Measurements from ENCODE around the gene HK1. TPM values are rescaled to one million over a fixed set of nuclear protein-coding genes. Genes with fewer than 3 reads are reported as not detected.
"Not testable (repeated sequence)": the region's sequence is repeated elsewhere in the genome, so short reads cannot be mapped to it uniquely, and the experiment has no call there.

HK1 gene
- total RNA-seq, 2 experiments from 2014 or later = 213 to 220 TPM

- ChIA-PET CTCF (interaction anchor here (1.7 to 3.0 kb wide), 2 partner anchors 77 to 91 kb away, joined by 4 to 14 read pairs; no protein-coding TSS in a partner anchor), POLR2A (interaction anchor here (0.6 to 1.4 kb wide), 6 partner anchors 11 to 137 kb away, joined by 3 to 4 read pairs (median 4); partner anchors contain the start of gene SUPV3L1)
- H3K27ac Mint-ChIP-seq = peak overlapping the region; percentile 21
- H3K4me3 Mint-ChIP-seq = no peak overlapping the region
- DNase-seq = no peak
- peaks cover 17% of the 10 kb centered on the region for H3K36me3 Mint-ChIP-seq
- peaks cover 38% of the 10 kb centered on the region for H3K4me1 Mint-ChIP-seq (ENCODE audit: low read depth)
- intact Hi-C loops (cut with micrococcal nuclease) = loop anchor here (1.0 to 5.0 kb wide), 3 partner anchors 54 to 94 kb away; partner anchors contain the start of gene HKDC1
- H3K9me3 Mint-ChIP-seq = no peaks in the 10 kb centered on the region
- H3K27me3 Mint-ChIP-seq = no peaks in the 10 kb centered on the region
Measured at GRCh38 chr10:69316313-69317059, 38.2 kb downstream of the HK1 start.

- Mint-ChIP-seq H3K9me3 (no peaks in the 10 kb centered on the region), H3K27me3 (no peaks in the 10 kb centered on the region), H3K36me3 (peaks cover 20% of the 10 kb centered on the region), H3K4me1 (ENCODE audit: low read depth) (peaks cover 45% of the 10 kb centered on the region), H3K27ac (peak overlapping the region; percentile 97), H3K4me3 (peak overlapping the region; percentile 99)
- ChIA-PET CTCF (interaction anchor here (0.9 to 3.3 kb wide), 6 partner anchors 10 to 90 kb away, joined by 3 to 15 read pairs (median 4); no protein-coding TSS in a partner anchor), POLR2A (interaction anchor here (0.6 to 1.8 kb wide), 9 partner anchors 10 to 137 kb away, joined by 3 to 6 read pairs (median 4); partner anchors contain the start of gene SUPV3L1)
- intact Hi-C loops (cut with micrococcal nuclease) = loop anchor here (1.0 to 5.0 kb wide), 3 partner anchors 55 to 95 kb away; partner anchors contain the start of gene HKDC1
- DNase-seq = peak; percentile 71
Measured at GRCh38 chr10:69317175-69317604, 38.9 kb downstream of the HK1 start.

- CTCF ChIA-PET = interaction anchor here (0.9 to 3.3 kb wide), 6 partner anchors 10 to 90 kb away, joined by 3 to 15 read pairs (median 4); no protein-coding TSS in a partner anchor
- Mint-ChIP-seq H3K4me3 (peak overlapping the region; percentile 99), H3K9me3 (no peaks in the 10 kb centered on the region), H3K36me3 (peaks cover 20% of the 10 kb centered on the region), H3K27ac (peak overlapping the region; percentile 97), H3K4me1 (ENCODE audit: low read depth) (peaks cover 47% of the 10 kb centered on the region), H3K27me3 (no peaks in the 10 kb centered on the region)
- intact Hi-C loops (cut with micrococcal nuclease) = loop anchor here (1.0 to 5.0 kb wide), 5 partner anchors 55 to 95 kb away; partner anchors contain the start of gene HKDC1
- DNase-seq = no peak
- POLR2A ChIA-PET = interaction anchor here (0.6 to 1.8 kb wide), 10 partner anchors 10 to 138 kb away, joined by 3 to 7 read pairs (median 4); partner anchors contain the start of gene SUPV3L1
Measured at GRCh38 chr10:69317626-69318105, 39.4 kb downstream of the HK1 start.

- H3K4me1 Mint-ChIP-seq (ENCODE audit: low read depth) = peaks cover 50% of the 10 kb centered on the region
- intact Hi-C loops (cut with micrococcal nuclease) = loop anchor here (2.0 to 5.0 kb wide), 4 partner anchors 74 to 96 kb away; partner anchors contain the start of gene HKDC1
- H3K9me3 Mint-ChIP-seq = no peaks in the 10 kb centered on the region
- peak; percentile 95 for DNase-seq
- no peaks in the 10 kb centered on the region for H3K27me3 Mint-ChIP-seq
- H3K36me3 Mint-ChIP-seq = peaks cover 20% of the 10 kb centered on the region
- peak overlapping the region; percentile 97 for H3K27ac Mint-ChIP-seq
- H3K4me3 Mint-ChIP-seq = peak overlapping the region; percentile 99
- ChIA-PET CTCF (interaction anchor here (0.9 to 3.3 kb wide), 7 partner anchors 9 to 89 kb away, joined by 3 to 15 read pairs (median 4); no protein-coding TSS in a partner anchor), POLR2A (interaction anchor here (0.6 to 2.1 kb wide), 12 partner anchors 9 to 138 kb away, joined by 3 to 21 read pairs (median 4); partner anchors contain the start of gene SUPV3L1)
Measured at GRCh38 chr10:69318106-69318866, 40.0 kb downstream of the HK1 start.

GRCh38 chr10:69318867-69319727 lies 40.8 kb downstream of the HK1 start:
- Mint-ChIP-seq H3K9me3 (no peaks in the 10 kb centered on the region), H3K4me1 (ENCODE audit: low read depth) (peaks cover 56% of the 10 kb centered on the region), H3K36me3 (peaks cover 20% of the 10 kb centered on the region), H3K27ac (peak overlapping the region; percentile 97), H3K27me3 (no peaks in the 10 kb centered on the region), H3K4me3 (peak overlapping the region; percentile 99)
- POLR2A ChIA-PET = interaction anchor here (0.6 to 2.1 kb wide), 11 partner anchors 9 to 253 kb away, joined by 3 to 21 read pairs (median 4); no protein-coding TSS in a partner anchor
- CTCF ChIA-PET = interaction anchor here (0.7 to 3.3 kb wide), 10 partner anchors 8 to 338 kb away, joined by 3 to 15 read pairs (median 4); no protein-coding TSS in a partner anchor
- peak; percentile 90 for DNase-seq
- intact Hi-C loops (cut with micrococcal nuclease) = loop anchor here (2.0 to 5.0 kb wide), 4 partner anchors 73 to 97 kb away; partner anchors contain the start of gene HKDC1

- CTCF ChIA-PET = interaction anchor here (0.7 to 3.3 kb wide), 9 partner anchors 8 to 339 kb away, joined by 3 to 15 read pairs (median 4); no protein-coding TSS in a partner anchor
- POLR2A ChIA-PET = interaction anchor here (0.7 to 2.1 kb wide), 7 partner anchors 8 to 254 kb away, joined by 3 to 21 read pairs (median 3); no protein-coding TSS in a partner anchor
Measured at GRCh38 chr10:69319841-69320316, 41.6 kb downstream of the HK1 start.

GRCh38 chr10:69320521-69320920 lies 42.2 kb downstream of the HK1 start:
- POLR2A ChIA-PET = interaction anchor here (0.7 kb wide), 1 partner anchor 14 kb away, joined by 3 read pairs; no protein-coding TSS in a partner anchor
- intact Hi-C loops (cut with micrococcal nuclease) = no loop called here
- H3K27ac Mint-ChIP-seq = peak overlapping the region; percentile 97

More at GRCh38 chr10:69319841-69320316, 41.6 kb downstream of the HK1 start:
- Mint-ChIP-seq H3K27ac (peak overlapping the region; percentile 97), H3K9me3 (no peaks in the 10 kb centered on the region), H3K4me3 (peak overlapping the region; percentile 99), H3K27me3 (no peaks in the 10 kb centered on the region), H3K4me1 (ENCODE audit: low read depth) (peaks cover 62% of the 10 kb centered on the region), H3K36me3 (peaks cover 20% of the 10 kb centered on the region)
- DNase-seq = no peak
- intact Hi-C loops (cut with micrococcal nuclease) = loop anchor here (2.0 to 5.0 kb wide), 4 partner anchors 72 to 98 kb away; partner anchors contain the start of gene HKDC1

GRCh38 chr10:69321039-69321715 lies 42.9 kb downstream of the HK1 start:
- Mint-ChIP-seq H3K27me3 (no peaks in the 10 kb centered on the region), H3K9me3 (no peaks in the 10 kb centered on the region), H3K4me3 (peak overlapping the region; percentile 99), H3K36me3 (peaks cover 20% of the 10 kb centered on the region), H3K4me1 (ENCODE audit: low read depth) (peaks cover 63% of the 10 kb centered on the region), H3K27ac (peak overlapping the region; percentile 97)
- CTCF ChIA-PET = interaction anchor here (1.3 kb wide), 1 partner anchor 86 kb away, joined by 3 read pairs; no protein-coding TSS in a partner anchor
- POLR2A ChIA-PET = interaction anchor here (0.7 kb wide), 1 partner anchor 14 kb away, joined by 3 read pairs; no protein-coding TSS in a partner anchor
- intact Hi-C loops (cut with micrococcal nuclease) = no loop called here
- no peak for DNase-seq

More at GRCh38 chr10:69320521-69320920, 42.2 kb downstream of the HK1 start:
- no peaks in the 10 kb centered on the region for H3K27me3 Mint-ChIP-seq
- no peaks in the 10 kb centered on the region for H3K9me3 Mint-ChIP-seq
- H3K36me3 Mint-ChIP-seq = peaks cover 20% of the 10 kb centered on the region
- DNase-seq = no peak
- peak overlapping the region; percentile 99 for H3K4me3 Mint-ChIP-seq
- CTCF ChIA-PET = interaction anchor here (1.3 to 3.3 kb wide), 2 partner anchors 7 to 86 kb away, joined by 3 to 15 read pairs; no protein-coding TSS in a partner anchor
- peaks cover 64% of the 10 kb centered on the region for H3K4me1 Mint-ChIP-seq (ENCODE audit: low read depth)

GRCh38 chr10:69321865-69322264 lies 43.6 kb downstream of the HK1 start:
- peaks cover 62% of the 10 kb centered on the region for H3K4me1 Mint-ChIP-seq (ENCODE audit: low read depth)
- H3K27ac Mint-ChIP-seq = no peak overlapping the region
- ChIA-PET CTCF (interaction anchor here (1.3 kb wide), 1 partner anchor 85 kb away, joined by 3 read pairs; no protein-coding TSS in a partner anchor), POLR2A (no interaction called here)
- H3K9me3 Mint-ChIP-seq = no peaks in the 10 kb centered on the region
- no peaks in the 10 kb centered on the region for H3K27me3 Mint-ChIP-seq
- no peak overlapping the region for H3K4me3 Mint-ChIP-seq
- intact Hi-C loops (cut with micrococcal nuclease) = no loop called here
- peaks cover 21% of the 10 kb centered on the region for H3K36me3 Mint-ChIP-seq
- no peak for DNase-seq

GRCh38 chr10:69322346-69322745 lies 44.0 kb downstream of the HK1 start:
- POLR2A ChIA-PET; DNase-seq; intact Hi-C loops (cut with micrococcal nuclease); H3K4me3 Mint-ChIP-seq; CTCF ChIA-PET; H3K27ac Mint-ChIP-seq; H3K27me3 Mint-ChIP-seq; H3K9me3 Mint-ChIP-seq: not testable (repeated sequence)
- Mint-ChIP-seq H3K4me1 (ENCODE audit: low read depth) (peaks cover 63% of the 10 kb centered on the region), H3K36me3 (peaks cover 21% of the 10 kb centered on the region)
